GM10847 (cell line): ENCODE results near the gene FMNL1.

Source experiments
- POLR2A ChIP-seq: IDR thresholded peaks from 2 replicates; pipeline ENCODE4 v1.6.1; 2011; ENCODE audit not compliant: insufficient read length; ENCODE audit errors: extremely low read depth

The FMNL1 gene

GRCh38 chr17:45277216-45277849, 55.6 kb downstream of the FMNL1 start:
- TF ChIP-seq POLR2A, result no peak

DNA sequence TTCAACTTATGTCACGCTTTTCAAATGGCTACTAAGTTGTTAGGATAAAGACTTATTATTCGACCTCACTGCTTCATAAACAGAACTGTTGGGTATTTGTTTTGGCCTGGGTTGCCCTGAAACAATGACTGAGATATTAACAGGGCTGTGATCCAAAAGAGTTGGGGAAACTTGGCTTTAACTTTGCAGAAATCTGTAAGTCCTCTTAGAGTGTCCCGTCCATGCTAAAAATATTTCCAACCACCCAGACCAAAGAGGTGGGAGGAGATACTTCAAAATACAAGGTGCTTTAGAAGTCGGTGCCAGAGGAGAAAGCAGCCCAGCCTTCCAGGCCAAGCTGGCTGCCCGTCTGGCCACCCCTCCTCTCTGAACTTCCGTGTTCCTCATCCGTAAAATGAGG, 56.3 kb downstream of the FMNL1 start:
- TF ChIP-seq POLR2A, result no peak

- no peak for TF ChIP-seq POLR2A
These were observed 58.2 kb downstream of the FMNL1 start for GRCh38 chr17:45279898-45280297.

DNA sequence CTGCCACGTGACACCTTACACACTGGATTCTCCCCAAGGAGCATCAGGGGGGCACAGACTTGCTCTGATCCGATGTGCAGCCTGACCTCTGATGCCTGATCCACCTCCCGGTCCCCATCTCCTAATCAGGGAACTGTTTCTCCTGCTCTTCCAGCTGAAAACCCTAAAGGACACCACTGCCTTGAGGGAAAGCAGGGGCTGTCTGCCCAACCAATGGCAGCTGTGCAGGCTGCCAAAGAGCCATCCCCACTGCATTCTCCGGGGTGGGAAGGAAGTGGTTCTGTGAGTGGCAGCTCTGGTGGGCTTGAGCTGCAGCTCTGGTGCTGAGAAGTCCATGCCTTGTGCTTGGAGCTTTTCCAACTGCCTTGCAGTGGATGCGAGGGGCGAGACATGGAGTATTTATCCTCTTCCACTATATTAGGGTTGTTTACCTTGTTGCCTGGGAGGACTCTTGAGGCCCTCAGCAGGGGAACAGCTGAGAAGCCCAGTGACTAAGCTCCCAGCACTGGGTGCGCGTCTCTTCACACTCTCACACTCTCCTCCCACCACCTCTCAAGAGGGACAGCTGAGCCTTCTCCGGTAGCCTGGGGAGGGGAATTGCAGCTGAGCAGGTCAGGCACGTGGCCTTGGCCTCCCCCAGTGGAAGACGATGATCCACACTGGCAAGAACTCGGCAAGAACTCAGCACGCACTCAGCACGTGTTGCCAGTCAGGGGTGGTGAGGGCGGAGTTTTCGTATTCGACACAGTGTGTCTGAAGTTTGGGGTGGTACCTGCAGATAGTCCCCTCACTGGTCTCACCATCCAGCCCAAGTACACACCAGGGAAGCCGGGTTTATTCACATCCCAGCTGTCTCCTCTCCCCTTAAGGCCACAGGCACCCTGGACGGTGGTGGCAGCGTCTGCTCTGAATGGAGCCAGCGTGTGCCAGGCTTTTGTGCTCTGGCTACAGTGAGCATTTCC, 61.3 kb downstream of the FMNL1 start:
- TF ChIP-seq POLR2A, result no peak

DNA sequence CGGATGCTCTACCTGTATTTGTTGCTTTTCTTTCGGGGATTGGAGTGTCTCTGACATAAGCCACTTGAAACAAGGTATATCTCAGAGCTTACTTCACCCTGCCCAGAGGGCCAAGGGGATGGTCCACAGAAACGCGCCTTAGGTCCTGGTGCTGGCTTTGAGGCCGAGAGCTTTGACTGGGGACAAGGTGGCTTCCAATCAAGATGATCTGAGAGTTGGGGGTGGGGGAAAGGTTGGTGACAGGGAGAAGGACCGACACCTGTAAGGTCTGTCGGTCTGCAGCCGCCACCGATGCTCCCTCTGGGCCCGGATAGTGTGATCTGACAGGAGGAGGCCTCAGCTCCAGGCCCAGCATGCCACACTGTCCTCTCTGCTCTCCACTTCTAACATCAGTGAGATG, 62.0 kb downstream of the FMNL1 start:
- TF ChIP-seq POLR2A, result no peak

DNA sequence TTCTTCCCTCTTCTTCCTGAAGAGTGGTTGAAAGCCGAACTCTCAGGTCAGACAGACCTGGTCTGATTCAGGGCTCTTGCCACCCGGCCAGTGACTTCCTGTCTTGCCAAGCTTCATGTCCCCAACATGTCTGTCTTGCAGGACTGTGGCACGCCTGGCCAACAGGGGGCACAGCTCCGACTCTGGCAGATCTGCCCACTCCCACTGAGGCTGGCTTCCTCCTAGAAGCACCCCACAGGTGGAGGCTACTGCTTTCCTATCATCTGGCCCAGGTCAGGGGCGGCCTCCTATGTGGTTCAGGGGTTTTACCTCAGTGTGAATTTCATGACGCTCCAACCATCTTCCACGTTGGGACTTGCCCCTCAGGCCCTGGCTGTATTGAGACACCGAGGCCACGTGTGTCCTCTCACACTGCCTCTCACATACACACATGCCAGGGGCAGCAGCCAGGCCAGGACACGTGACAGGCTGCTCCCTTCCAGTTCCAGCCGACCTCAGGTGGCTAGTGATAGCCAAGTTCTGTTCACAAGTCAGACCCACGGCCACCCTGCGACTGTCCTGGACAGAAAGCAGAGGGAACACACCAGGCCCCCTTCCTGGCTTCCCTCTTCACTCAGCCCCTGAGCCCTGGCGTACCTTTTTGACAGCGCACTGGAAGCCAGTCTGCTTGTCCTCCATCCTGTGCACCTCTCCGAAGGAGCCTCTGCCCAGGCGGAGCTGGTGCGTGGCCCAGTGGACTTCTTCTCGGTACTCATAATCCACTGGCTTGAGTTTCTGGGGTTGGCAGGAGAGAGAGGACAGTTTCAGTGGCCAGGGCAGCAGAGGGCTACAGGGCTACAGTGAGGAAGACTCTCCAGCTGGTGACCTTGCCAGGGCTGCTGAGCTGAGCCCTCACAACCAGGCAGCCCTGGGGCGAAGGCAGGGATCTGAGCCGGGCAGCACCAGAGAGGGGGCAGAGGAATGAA, 62.8 kb downstream of the FMNL1 start:
- TF ChIP-seq POLR2A, result no peak

DNA sequence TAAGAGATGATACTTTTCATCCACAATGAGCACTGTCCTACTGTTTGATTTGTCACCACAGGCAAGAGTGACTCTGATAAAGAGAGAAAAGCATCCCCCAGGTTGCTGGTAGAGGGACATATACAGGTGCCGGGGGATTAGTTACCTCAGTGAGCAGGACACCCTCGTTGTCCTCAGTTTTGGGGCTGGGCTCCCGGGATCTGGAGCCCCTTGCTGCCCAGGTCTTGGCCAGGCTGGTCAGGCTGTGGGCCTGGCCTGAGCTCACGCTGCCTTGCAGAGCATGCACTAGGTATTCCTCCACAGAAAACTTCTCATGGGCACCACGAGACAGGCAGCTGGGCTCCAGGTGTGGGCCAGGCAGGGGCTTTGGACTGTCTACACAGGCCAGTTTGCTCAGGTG, 64.6 kb downstream of the FMNL1 start:
- TF ChIP-seq POLR2A, result no peak

GRCh38 chr17:45287526-45288500, 66.1 kb downstream of the FMNL1 start:
- TF ChIP-seq POLR2A, result no peak

DNA sequence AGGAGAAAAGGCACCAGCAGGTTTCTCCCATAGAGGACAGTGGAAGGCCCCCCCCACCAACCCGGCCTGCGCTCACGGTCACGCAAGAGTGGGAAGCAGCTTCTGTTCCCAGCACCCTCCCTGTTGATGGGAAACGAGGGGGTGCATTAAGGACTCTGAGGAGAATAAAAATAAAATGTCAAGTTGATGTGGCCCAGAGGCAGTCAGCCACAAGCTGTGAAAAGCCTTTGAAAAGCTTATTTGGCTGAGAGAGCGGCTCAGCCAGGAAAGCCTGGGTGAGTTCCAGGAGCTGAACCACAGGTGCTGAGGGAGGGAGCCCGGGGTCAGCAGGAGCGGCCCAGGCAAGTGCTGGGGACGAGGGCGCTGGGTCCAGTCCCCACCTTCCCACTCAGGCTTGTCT, 67.1 kb downstream of the FMNL1 start:
- no peak for TF ChIP-seq POLR2A

- TF ChIP-seq POLR2A, result no peak
These were observed 67.9 kb downstream of the FMNL1 start for GRCh38 chr17:45289301-45290268.

DNA sequence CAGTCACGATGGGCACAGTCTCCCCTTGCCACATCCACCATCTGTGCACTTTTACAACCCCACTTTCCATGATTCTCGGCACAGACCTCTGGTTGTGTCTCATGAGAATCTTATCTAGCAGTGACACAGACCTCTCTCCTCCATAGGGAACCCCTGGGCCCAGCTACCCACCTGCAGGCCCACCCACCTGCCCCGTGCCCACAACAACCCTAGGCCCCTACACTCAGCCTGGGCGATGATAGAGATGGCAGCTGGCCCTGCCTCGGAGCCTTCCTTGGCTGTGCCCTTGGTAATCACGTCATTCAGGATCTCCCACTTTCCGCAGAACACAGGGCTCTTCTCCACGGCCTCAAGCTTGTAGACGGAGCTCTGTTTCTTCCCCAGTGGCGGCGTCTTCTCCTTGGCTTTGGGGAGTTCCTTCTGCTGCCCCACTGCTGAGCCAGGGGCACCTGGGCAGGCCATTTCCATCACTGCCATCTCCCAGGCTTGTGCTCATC, 68.6 kb downstream of the FMNL1 start:
- no peak for TF ChIP-seq POLR2A

DNA sequence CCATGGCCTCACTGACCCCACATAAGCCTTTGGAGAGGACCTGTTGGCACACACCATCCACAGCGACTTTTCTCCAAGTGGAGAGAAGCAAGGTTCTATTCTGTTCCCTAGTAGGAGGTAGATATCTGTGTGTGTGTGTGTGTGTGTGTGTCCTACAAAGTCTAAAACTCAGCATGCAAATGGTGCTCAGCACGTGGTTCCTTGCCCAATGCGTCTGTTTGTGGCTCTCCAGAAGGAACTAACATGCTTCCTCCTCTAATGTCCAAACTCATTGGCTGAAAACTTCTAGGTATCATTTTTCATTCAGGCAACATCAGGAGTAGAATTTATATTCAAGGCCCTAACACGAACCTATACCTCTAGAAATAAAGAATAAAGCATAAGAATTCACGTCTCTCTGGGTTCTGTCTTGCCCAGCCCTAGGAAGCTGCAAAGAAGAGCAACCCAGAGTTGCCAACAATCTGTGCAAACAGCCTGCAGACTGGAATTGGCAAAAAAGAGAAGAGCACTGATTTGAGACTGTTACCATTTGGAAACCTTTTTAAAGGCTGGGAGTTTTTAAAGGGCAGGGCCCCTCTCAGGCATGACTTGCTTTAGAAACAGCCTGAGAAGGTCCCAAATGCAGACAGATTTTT, 69.6 kb downstream of the FMNL1 start:
- no peak for TF ChIP-seq POLR2A
